PFSK-1 (cell line): ENCODE data around the gene PLXNA1.

Experiments
- FOXP2 ChIP-seq: optimal IDR thresholded peaks from 2 replicates; pipeline ENCODE3; 2011; ENCODE audit warnings: borderline replicate concordance, control low read depth, inconsistent platforms; ENCODE audit not compliant: insufficient read depth; ENCODE audit errors: extremely low read length, extremely low read depth
- POLR2AphosphoS5 ChIP-seq: IDR thresholded peaks from 2 replicates; pipeline ENCODE4 v1.6.1; 2012; ENCODE audit warnings: low read depth, mild to moderate bottlenecking, control low read depth, low read length, moderate library complexity
- SIN3A ChIP-seq: IDR thresholded peaks from 2 replicates; pipeline ENCODE4 v1.6.1; 2012; ENCODE audit warnings: mild to moderate bottlenecking, low read length, moderate library complexity, borderline replicate concordance; ENCODE audit not compliant: insufficient read depth
- TAF1 ChIP-seq: IDR thresholded peaks from 2 replicates; pipeline ENCODE4 v1.6.1; 2012; ENCODE audit warnings: low read length, control low read depth, borderline replicate concordance; ENCODE audit not compliant: insufficient read depth
- TF ChIP-seq, protein P1 (sequence below), 2 experiments: IDR thresholded peaks; 2 replicates each; pipeline versions ENCODE4 v1.6.1 to v1.8.0; 2011 to 2012; ENCODE audit warnings: low read depth in 2 of 2, low read length in 2 of 2, control low read depth in 1 of 2, inconsistent platforms in 1 of 2, mild to moderate bottlenecking in 1 of 2, moderate library complexity in 1 of 2; ENCODE audit not compliant: insufficient read depth in 1 of 2

The PLXNA1 gene

GRCh38 chr3:126993436-126993835, 10.5 kb downstream of the PLXNA1 start:
- TF ChIP-seq SIN3A (no peak), FOXP2 (no peak), TAF1 (no peak), POLR2AphosphoS5 (no peak)
- TF ChIP-seq, protein P1, sequence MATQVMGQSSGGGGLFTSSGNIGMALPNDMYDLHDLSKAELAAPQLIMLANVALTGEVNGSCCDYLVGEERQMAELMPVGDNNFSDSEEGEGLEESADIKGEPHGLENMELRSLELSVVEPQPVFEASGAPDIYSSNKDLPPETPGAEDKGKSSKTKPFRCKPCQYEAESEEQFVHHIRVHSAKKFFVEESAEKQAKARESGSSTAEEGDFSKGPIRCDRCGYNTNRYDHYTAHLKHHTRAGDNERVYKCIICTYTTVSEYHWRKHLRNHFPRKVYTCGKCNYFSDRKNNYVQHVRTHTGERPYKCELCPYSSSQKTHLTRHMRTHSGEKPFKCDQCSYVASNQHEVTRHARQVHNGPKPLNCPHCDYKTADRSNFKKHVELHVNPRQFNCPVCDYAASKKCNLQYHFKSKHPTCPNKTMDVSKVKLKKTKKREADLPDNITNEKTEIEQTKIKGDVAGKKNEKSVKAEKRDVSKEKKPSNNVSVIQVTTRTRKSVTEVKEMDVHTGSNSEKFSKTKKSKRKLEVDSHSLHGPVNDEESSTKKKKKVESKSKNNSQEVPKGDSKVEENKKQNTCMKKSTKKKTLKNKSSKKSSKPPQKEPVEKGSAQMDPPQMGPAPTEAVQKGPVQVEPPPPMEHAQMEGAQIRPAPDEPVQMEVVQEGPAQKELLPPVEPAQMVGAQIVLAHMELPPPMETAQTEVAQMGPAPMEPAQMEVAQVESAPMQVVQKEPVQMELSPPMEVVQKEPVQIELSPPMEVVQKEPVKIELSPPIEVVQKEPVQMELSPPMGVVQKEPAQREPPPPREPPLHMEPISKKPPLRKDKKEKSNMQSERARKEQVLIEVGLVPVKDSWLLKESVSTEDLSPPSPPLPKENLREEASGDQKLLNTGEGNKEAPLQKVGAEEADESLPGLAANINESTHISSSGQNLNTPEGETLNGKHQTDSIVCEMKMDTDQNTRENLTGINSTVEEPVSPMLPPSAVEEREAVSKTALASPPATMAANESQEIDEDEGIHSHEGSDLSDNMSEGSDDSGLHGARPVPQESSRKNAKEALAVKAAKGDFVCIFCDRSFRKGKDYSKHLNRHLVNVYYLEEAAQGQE (IDR thresholded peaks at IDR 0.05; ENCODE audit: insufficient read depth in 1 of 2, low read depth in 2 of 2, low read length in 2 of 2), result no peak

DNA sequence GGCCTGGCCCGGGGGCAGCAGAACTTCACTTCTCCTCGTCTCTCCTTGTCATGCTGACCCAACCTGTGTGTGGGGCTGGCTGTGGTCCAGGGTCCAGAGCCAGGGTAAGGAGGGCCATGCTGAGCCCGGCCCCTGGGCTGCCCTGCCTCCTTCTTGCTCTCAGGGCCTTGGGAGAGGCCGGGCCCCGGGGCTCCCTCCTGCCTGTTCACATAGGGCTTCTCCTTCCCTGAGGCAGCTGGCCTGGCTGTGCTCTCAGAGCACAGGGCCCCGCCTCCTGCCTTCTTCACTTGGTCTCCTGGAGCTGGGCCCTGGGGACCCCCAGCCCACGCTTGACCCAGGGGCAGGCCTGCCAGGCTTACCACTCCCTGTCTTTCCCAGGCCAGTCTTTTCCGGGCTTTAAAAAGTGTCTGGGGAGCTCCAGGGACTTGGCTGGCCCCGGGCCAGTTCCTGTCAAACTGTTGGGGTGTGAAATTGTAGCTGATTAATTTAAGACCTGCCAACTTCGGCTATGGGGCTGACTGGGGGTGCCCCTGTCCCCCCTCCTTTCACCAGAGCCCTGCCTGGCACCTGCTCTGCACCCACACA, 11.8 kb downstream of the PLXNA1 start:
- TF ChIP-seq POLR2AphosphoS5 (no peak), FOXP2 (no peak)

GRCh38 chr3:126995254-126995780, 12.4 kb downstream of the PLXNA1 start:
- TF ChIP-seq SIN3A (no peak), FOXP2 (no peak), POLR2AphosphoS5 (no peak), TAF1 (no peak)
- TF ChIP-seq, protein P1 (IDR thresholded peaks at IDR 0.05; ENCODE audit: insufficient read depth in 1 of 2, low read depth in 2 of 2, low read length in 2 of 2), result no peak

GRCh38 chr3:126995926-126996512, 13.1 kb downstream of the PLXNA1 start:
- TF ChIP-seq FOXP2 (no peak), SIN3A (no peak), POLR2AphosphoS5 (no peak), TAF1 (no peak)
- TF ChIP-seq, protein P1 (IDR thresholded peaks at IDR 0.05; ENCODE audit: insufficient read depth in 1 of 2, low read depth in 2 of 2, low read length in 2 of 2), result no peak

GRCh38 chr3:126996905-126997304, 14.0 kb downstream of the PLXNA1 start:
- no peak for TF ChIP-seq POLR2AphosphoS5
- no peak for TF ChIP-seq SIN3A
- no peak for TF ChIP-seq FOXP2
- TF ChIP-seq TAF1, result no peak

DNA sequence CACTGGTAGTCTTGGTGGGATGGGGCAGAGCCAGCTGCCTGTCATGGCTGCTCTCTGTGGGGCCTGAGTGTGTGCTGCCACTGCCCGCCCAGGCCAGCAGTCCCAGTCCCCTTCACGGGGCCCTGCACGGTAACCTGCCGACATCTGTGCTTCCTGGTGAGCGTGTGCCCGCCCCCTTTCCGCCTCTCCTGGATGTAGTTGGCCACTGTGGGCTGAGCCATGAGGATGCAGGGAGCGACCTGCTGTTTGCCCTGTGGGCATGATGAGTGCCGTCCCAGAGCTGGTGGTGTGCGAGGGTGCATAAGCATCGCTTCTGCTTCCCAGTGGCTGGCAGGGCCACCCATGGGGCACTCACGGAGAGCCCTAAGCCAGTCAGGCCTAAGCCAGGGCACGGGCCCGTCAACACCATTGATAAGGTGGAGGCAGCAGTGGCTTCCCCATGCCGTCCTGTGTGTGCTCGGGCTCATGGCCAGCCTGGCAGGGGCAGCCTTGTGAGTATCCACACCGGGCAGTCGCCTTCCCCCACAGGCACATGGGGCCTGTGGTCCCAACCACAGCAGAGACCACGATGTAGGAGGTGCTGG, 14.6 kb downstream of the PLXNA1 start:
- TF ChIP-seq, protein P1 (IDR thresholded peaks at IDR 0.05; ENCODE audit: insufficient read depth in 1 of 2, low read depth in 2 of 2, low read length in 2 of 2), result no peak
- TF ChIP-seq TAF1, result no peak
- TF ChIP-seq FOXP2, result no peak
- TF ChIP-seq POLR2AphosphoS5, result no peak
- TF ChIP-seq SIN3A, result no peak
